Stomach (tissue), 9 donors: ENCODE results near the gene ADAM12. TPM values are rescaled to one million over a fixed set of nuclear protein-coding genes. Genes with fewer than 3 reads are reported as not detected.

Experiments
- DNase-seq, 2 donors: peaks; one replicate each; pipeline versions ENCODE4 v3.0.0 to v3.0.0-alpha.2; 2013 to 2019
- H3K27ac ChIP-seq, 5 donors: fragments of 200-600 bp in 4 of 5; sonication (generic) in 4 of 5; one replicate each; pipeline ENCODE4 v1.5.1; 2013 to 2019; ENCODE audit warnings: mild to moderate bottlenecking in 1 of 5, moderate library complexity in 1 of 5
- H3K27me3 ChIP-seq, 3 donors: fragments of 200-600 bp; sonication (generic); one replicate each; pipeline ENCODE4 v1.5.1; 2017 to 2019; ENCODE audit warnings: mixed run types in 1 of 3
- H3K36me3 ChIP-seq, 4 donors: fragments of 200-600 bp; sonication (generic); 1 replicate in 3 of 4; 2 replicates in 1 of 4; pipeline ENCODE4 v1.5.1; 2016 to 2019
- H3K4me1 ChIP-seq, 4 donors: fragments of 200-600 bp; sonication (generic); one replicate each; pipeline ENCODE4 v1.5.1; 2016 to 2019
- H3K4me3 ChIP-seq, 4 donors: fragments of 200-600 bp; sonication (generic) in 3 of 4; one replicate each; pipeline ENCODE4 v1.5.1; 2016 to 2019; ENCODE audit warnings: mild to moderate bottlenecking in 1 of 4
- H3K9me3 ChIP-seq, 4 donors: fragments of 200-600 bp; sonication (generic); one replicate each; pipeline ENCODE4 v1.5.1; 2016 to 2019
- CTCF ChIP-seq, 7 experiments: fragments of 450-650 bp in 4 of 7; fragments of 200-600 bp in 3 of 7; sonication (generic) in 3 of 7; IDR thresholded peaks; one replicate each; pipeline ENCODE4 v1.5.1; 2016 to 2019; ENCODE audit warnings: antibody characterized with exemption in 7 of 7, control low read depth in 2 of 7, mild to moderate bottlenecking in 1 of 7
- EP300 ChIP-seq: sonication (generic); formaldehyde crosslinking; IDR thresholded peaks from one replicate; pipeline ENCODE4 v1.6.1; 2017; ENCODE audit warnings: antibody characterized with exemption
- POLR2A ChIP-seq, 4 donors: fragments of 450-650 bp; IDR thresholded peaks; one replicate each; pipeline ENCODE4 v1.6.1; 2016; ENCODE audit warnings: antibody characterized with exemption in 4 of 4, control low read depth in 2 of 4, mild to moderate bottlenecking in 1 of 4, moderate library complexity in 1 of 4
- POLR2AphosphoS5 ChIP-seq, 3 donors: sonication (generic); formaldehyde crosslinking; IDR thresholded peaks; one replicate each; pipeline ENCODE4 v1.6.1; 2016; ENCODE audit warnings: antibody characterized with exemption in 3 of 3
- WGBS, 5 donors: extraction: QIAGEN DNeasy Blood & Tissue Kit in 3 of 5; methylation state at CpG; one replicate each; pipeline versions ENCODE4 v1.1.5 to v1.1.7; 2013 to 2018; 5-methylcytosine and 5-hydroxymethylcytosine counted together
- intact Hi-C: fragments of 100-400 bp; cut with DNase I; formaldehyde crosslinking; loops from one replicate; pipeline ENCODE4 v1.15.1; 2023; ENCODE audit warnings: low total_unique reads
- polyA plus RNA-seq, 3 donors: library from polyadenylated mRNA; stranded (reverse); fragments of 200-250 nt; gene quantifications; one replicate each; pipeline ENCODE4 v1.2.3, GENCODE V29; 2013
- total RNA-seq, 5 donors: library from RNA; depleted of rRNA; stranded (reverse); fragments of >200 nt; gene quantifications; one replicate each; pipeline versions ENCODE4 v1.1.0 to v1.2.3, GENCODE V29; 2014 to 2016
- donor health status: healthy with polysubstance abuse.
- donor health status: Bipolar disorder and iron deficiency.
- donor health status: healthy.

The ADAM12 gene
- total and polyA plus RNA-seq, 8 donors: 0.03 to 6.4 (median 0.50) TPM; not detected in 3

GRCh38 chr10:126042354-126042753 is 345.9 kb downstream of the ADAM12 start:
- H3K4me3 ChIP-seq: no peak overlapping the region
- H3K27ac ChIP-seq: peak overlapping the region in 1 of 5 donors; percentile 47
- intact Hi-C loops: no loop called here
- H3K4me1 ChIP-seq: peaks cover 0 to 20% (median 4%) of the 10 kb centered on the region in 4 donors
- H3K36me3 ChIP-seq: no peaks in the 10 kb centered on the region
- 61 to 71% (median 68%) methylated on average over 4 of the region's 4 CpGs for WGBS, 5 donors
- H3K27me3 ChIP-seq: no peaks in the 10 kb centered on the region
- DNase-seq: no peak
- TF ChIP-seq CTCF (IDR thresholded peaks at IDR 0.05): no peak
- no peak for TF ChIP-seq POLR2A (IDR thresholded peaks at IDR 0.05)
- no peak for TF ChIP-seq POLR2AphosphoS5 (IDR thresholded peaks at IDR 0.05)
- TF ChIP-seq EP300: no peak
- no peaks in the 10 kb centered on the region for H3K9me3 ChIP-seq

- peak overlapping the region in 1 of 5 donors; percentile 47 for H3K27ac ChIP-seq
- 14 to 30% (median 19%) methylated on average over 8 to 12 of the region's 12 CpGs for WGBS, 5 donors
- intact Hi-C loops: no loop called here
- no peak overlapping the region for H3K4me3 ChIP-seq
- peaks cover 0 to 20% (median 4%) of the 10 kb centered on the region in 4 donors for H3K4me1 ChIP-seq
- no peaks in the 10 kb centered on the region for H3K9me3 ChIP-seq
- TF ChIP-seq CTCF (IDR thresholded peaks at IDR 0.05) (no peak), POLR2AphosphoS5 (IDR thresholded peaks at IDR 0.05) (peak in 1 of 3 donors; percentile 58)
- peak; percentile 41 to 95 for DNase-seq
- no peaks in the 10 kb centered on the region for H3K27me3 ChIP-seq
- H3K36me3 ChIP-seq: no peaks in the 10 kb centered on the region
Measured at GRCh38 chr10:126041804-126042231, 346.5 kb downstream of the ADAM12 start.

- no peaks in the 10 kb centered on the region for H3K9me3 ChIP-seq
- no peak overlapping the region for H3K4me3 ChIP-seq
- intact Hi-C loops: no loop called here
- H3K36me3 ChIP-seq: no peaks in the 10 kb centered on the region
- DNase-seq: no peak
- WGBS, 5 donors: 89 to 94% (median 92%) methylated on average over 4 of the region's 4 CpGs
- H3K27ac ChIP-seq: peak overlapping the region in 1 of 5 donors; percentile 47
- TF ChIP-seq EP300: no peak
- no peak for TF ChIP-seq POLR2A (IDR thresholded peaks at IDR 0.05)
- no peaks in the 10 kb centered on the region for H3K27me3 ChIP-seq
- peaks cover 0 to 20% (median 4%) of the 10 kb centered on the region in 4 donors for H3K4me1 ChIP-seq
Measured at GRCh38 chr10:126041117-126041516, 347.2 kb downstream of the ADAM12 start.

- intact Hi-C loops: no loop called here
- no peak for TF ChIP-seq CTCF (IDR thresholded peaks at IDR 0.05)
- TF ChIP-seq EP300: no peak
- TF ChIP-seq POLR2A (IDR thresholded peaks at IDR 0.05): no peak
- no peak for TF ChIP-seq POLR2AphosphoS5 (IDR thresholded peaks at IDR 0.05)
- WGBS, 5 donors: 79 to 88% (median 83%) methylated on average over 10 of the region's 10 CpGs
- peaks cover 0 to 18% (median 4%) of the 10 kb centered on the region in 4 donors for H3K4me1 ChIP-seq
- H3K4me3 ChIP-seq: no peak overlapping the region
- no peaks in the 10 kb centered on the region for H3K27me3 ChIP-seq
- H3K36me3 ChIP-seq: no peaks in the 10 kb centered on the region
- no peak for DNase-seq
- peaks cover 2 to 17% (median 9%) of the 10 kb centered on the region in 4 donors for H3K9me3 ChIP-seq
- no peak overlapping the region for H3K27ac ChIP-seq
Measured at GRCh38 chr10:126037946-126038345, 350.3 kb downstream of the ADAM12 start.

GRCh38 chr10:126036515-126036914 is 351.8 kb downstream of the ADAM12 start:
- Histone ChIP-seq H3K4me3 (no peak overlapping the region), H3K27me3 (no peaks in the 10 kb centered on the region), H3K36me3 (no peaks in the 10 kb centered on the region), H3K9me3 (peaks cover 2 to 17% (median 10%) of the 10 kb centered on the region in 4 donors), H3K27ac (no peak overlapping the region), H3K4me1 (peaks cover 0 to 4% (median 0%) of the 10 kb centered on the region in 4 donors)
- 55 to 67% (median 62%) methylated on average over 5 of the region's 5 CpGs for WGBS, 5 donors
- TF ChIP-seq POLR2AphosphoS5 (IDR thresholded peaks at IDR 0.05) (no peak), CTCF (IDR thresholded peaks at IDR 0.05) (no peak), POLR2A (IDR thresholded peaks at IDR 0.05) (no peak), EP300 (no peak)
- DNase-seq: no peak
- intact Hi-C loops: no loop called here
